ENCODE results near the gene TMEM132D.

Gene TMEM132D

GRCh38 chr12:129215556-129215955, 688.3 kb downstream of the TMEM132D start:
- DNase-seq (ENCODE audit: low spot score), result no peak
- no peak overlapping the region for H3K27ac ChIP-seq
- CTCF ChIA-PET, result no interaction called here
- TF ChIP-seq CTCF (conservative IDR thresholded peaks at IDR 0.05; ENCODE audit: low read depth), result no peak
- POLR2A ChIA-PET (ENCODE audit: low non-redundant PET), result no interaction called here

GRCh38 chr12:129213551-129213950, 690.3 kb downstream of the TMEM132D start:
- ChIA-PET CTCF (no interaction called here), POLR2A (ENCODE audit: low non-redundant PET) (no interaction called here)
- no peak overlapping the region for H3K27ac ChIP-seq
- no peak for TF ChIP-seq CTCF (conservative IDR thresholded peaks at IDR 0.05; ENCODE audit: low read depth)
- DNase-seq (ENCODE audit: low spot score), result no peak

GRCh38 chr12:129211862-129212630, 691.8 kb downstream of the TMEM132D start:
- no peak for DNase-seq (ENCODE audit: low spot score)
- ChIA-PET POLR2A (ENCODE audit: low non-redundant PET) (no interaction called here), CTCF (interaction anchor here (0.7 kb wide), 1 partner anchor 487 kb away, joined by 3 read pairs; no protein-coding TSS in a partner anchor)
- H3K27ac ChIP-seq, result no peak overlapping the region
- no peak for TF ChIP-seq CTCF (conservative IDR thresholded peaks at IDR 0.05; ENCODE audit: low read depth)

GRCh38 chr12:129208566-129208965, 695.3 kb downstream of the TMEM132D start:
- POLR2A ChIA-PET (ENCODE audit: low non-redundant PET), result no interaction called here
- no peak for DNase-seq (ENCODE audit: low spot score)
- no peak for TF ChIP-seq CTCF (conservative IDR thresholded peaks at IDR 0.05; ENCODE audit: low read depth)
- CTCF ChIA-PET, result no interaction called here
- H3K27ac ChIP-seq, result no peak overlapping the region

GRCh38 chr12:129207084-129207483, 696.7 kb downstream of the TMEM132D start:
- DNase-seq (ENCODE audit: low spot score), result no peak
- CTCF ChIA-PET, result no interaction called here
- no peak for TF ChIP-seq CTCF (conservative IDR thresholded peaks at IDR 0.05; ENCODE audit: low read depth)
- H3K27ac ChIP-seq, result no peak overlapping the region
- POLR2A ChIA-PET (ENCODE audit: low non-redundant PET), result no interaction called here

GRCh38 chr12:129203456-129203855, 700.4 kb downstream of the TMEM132D start:
- CTCF ChIA-PET, result interaction anchor here (0.6 kb wide), 1 partner anchor 11 kb away, joined by 4 read pairs; no protein-coding TSS in a partner anchor

More at GRCh38 chr12:129203456-129203855, 700.4 kb downstream of the TMEM132D start:
- no peak for DNase-seq (ENCODE audit: low spot score)
- POLR2A ChIA-PET (ENCODE audit: low non-redundant PET), result no interaction called here
- H3K27ac ChIP-seq, result no peak overlapping the region
- TF ChIP-seq CTCF (conservative IDR thresholded peaks at IDR 0.05; ENCODE audit: low read depth), result no peak

Data from RWPE1 (cell line).